ENCODE measurements around the gene ZFYVE26.
A peak's percentile ranks its signal among the peaks of the same experiment; 100 is the strongest.

ZFYVE26 gene

DNA sequence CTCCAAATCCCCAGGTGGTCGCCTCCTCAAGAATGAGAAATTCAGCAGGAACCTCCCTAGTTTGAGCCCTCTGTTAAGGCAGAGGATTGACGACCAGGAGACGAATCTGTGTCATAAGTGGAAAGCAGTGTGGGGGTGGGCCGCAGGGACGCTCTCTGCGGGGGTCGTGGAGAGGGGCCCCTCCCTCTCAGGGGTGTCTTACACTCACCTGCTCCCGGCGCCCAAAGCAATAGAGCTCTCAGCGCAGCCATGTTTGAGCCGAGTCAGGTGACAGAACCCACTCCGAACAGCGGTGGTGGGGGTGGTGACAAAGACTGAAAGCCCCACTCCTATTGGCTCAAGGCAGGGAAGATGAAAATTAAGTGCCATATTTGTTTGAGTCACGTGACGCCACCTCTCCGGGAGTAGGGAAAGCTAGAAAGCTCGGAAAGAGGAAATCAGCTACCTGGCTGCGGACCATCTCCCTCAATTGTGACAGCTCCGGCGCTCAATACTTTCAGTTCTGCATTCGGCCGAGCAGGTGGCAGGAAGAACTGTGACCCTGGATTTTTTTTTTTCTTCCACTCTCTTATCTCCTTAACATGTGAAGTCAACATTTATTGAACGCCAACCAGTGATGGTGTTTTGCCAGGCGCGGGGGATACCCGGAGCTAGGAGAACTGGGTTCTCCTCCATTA, at the start of gene ZFYVE26:
Gene ZFYVE26, minus strand, starts transcription at position 265 of the 677 bp plus-strand sequence. CDS start 627 bp downstream, outside the sequence.
- no peaks in the 10 kb centered on the region for H3K36me3 Mint-ChIP-seq
- peaks cover 51% of the 10 kb centered on the region for H3K4me1 Mint-ChIP-seq
- H3K27ac Mint-ChIP-seq: peak within 1 kb of the TSS; percentile 86
- peak; percentile 96 for ATAC-seq
- no peaks in the 10 kb centered on the region for H3K9me3 Mint-ChIP-seq
- H3K4me3 Mint-ChIP-seq: peak within 1 kb of the TSS; percentile 81
- H3K27me3 Mint-ChIP-seq: no peaks in the 10 kb centered on the region

GRCh38 chr14:67863223-67863622, 46.8 kb upstream of the ZFYVE26 start:
- Mint-ChIP-seq H3K36me3 (peaks cover 28% of the 10 kb centered on the region), H3K4me1 (peaks cover 5% of the 10 kb centered on the region), H3K27me3 (no peaks in the 10 kb centered on the region), H3K4me3 (no peak overlapping the region), H3K27ac (no peak overlapping the region), H3K9me3 (no peaks in the 10 kb centered on the region)
- no peak for ATAC-seq

- peaks cover 5% of the 10 kb centered on the region for H3K4me1 Mint-ChIP-seq
- no peak overlapping the region for H3K4me3 Mint-ChIP-seq
- H3K27me3 Mint-ChIP-seq: no peaks in the 10 kb centered on the region
- no peak for ATAC-seq
- H3K9me3 Mint-ChIP-seq: no peaks in the 10 kb centered on the region
- peaks cover 16% of the 10 kb centered on the region for H3K36me3 Mint-ChIP-seq
- H3K27ac Mint-ChIP-seq: no peak overlapping the region
These were observed 42.9 kb upstream of the ZFYVE26 start for GRCh38 chr14:67859169-67859749.

DNA sequence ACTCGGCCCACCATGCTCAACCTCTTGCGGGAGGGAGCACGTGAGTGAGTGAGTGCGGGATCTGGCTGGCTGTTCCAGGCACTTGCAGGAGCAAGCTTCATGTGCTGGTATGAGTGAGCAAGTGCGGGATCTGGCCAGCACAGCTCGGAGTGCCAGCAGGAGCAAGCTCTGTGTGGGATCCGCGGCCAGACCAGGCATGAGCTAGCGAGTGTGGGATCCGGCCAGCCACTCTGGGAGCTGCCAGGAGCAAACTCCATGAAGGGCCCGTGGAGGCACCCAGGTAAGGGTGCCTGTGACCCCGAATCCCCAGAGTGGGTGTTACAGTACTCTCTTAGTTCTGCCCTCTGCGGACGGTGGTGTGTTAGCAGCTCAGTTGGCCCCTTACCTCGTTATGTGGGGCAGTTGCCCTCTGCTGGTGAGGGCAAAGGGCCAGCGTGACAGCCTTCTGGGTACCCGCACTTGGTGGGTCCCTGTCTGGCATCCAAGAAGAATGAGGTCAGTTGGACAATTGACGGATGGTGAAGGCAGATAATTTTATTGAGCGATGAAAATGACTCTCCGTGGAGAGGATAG, 41.5 kb upstream of the ZFYVE26 start:
- ATAC-seq: no peak
- Mint-ChIP-seq H3K4me3 (no peak overlapping the region), H3K4me1 (peaks cover 19% of the 10 kb centered on the region), H3K27ac (no peak overlapping the region), H3K27me3 (no peaks in the 10 kb centered on the region), H3K36me3 (peaks cover 16% of the 10 kb centered on the region), H3K9me3 (no peaks in the 10 kb centered on the region)

DNA sequence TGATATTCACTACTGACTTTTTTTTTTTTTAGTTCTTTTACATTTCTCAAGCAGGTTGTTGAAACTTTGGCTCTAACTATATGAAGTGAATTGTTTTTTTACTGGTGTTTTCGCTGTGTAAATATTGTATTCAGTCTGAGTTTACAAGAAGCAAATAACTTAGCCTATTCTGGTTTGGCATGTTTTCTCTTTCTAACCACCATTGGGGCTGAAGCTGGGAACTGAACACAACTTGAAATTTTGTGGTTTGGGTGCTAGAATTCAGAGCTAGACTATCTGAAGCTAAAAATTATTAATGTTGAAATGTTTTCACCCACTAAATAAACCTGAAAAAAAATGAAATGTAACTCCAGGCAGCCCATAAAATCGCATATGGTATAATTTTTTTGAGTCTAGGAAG, 40.4 kb upstream of the ZFYVE26 start:
- Mint-ChIP-seq H3K36me3 (peaks cover 16% of the 10 kb centered on the region), H3K27me3 (no peaks in the 10 kb centered on the region), H3K27ac (no peak overlapping the region), H3K4me1 (peaks cover 27% of the 10 kb centered on the region), H3K4me3 (no peak overlapping the region), H3K9me3 (no peaks in the 10 kb centered on the region)
- no peak for ATAC-seq

DNA sequence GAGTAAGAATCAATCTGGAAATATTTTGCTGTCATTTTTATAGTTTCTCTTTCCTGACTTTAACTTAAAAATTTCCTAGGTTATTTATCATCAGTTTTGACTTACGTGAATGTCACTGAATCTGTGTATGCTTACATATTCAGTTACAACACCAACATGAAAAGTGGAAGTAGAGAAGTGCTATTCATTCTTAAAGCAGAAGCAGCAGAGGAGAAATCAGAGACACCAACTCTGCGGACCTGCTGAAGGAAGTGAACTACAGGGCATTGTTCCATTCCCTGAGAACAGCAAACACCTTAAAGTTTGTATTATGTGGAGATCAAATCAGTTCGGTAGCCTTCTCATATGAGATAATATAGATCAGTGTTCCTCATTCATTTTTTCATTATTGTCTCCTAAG, 37.3 kb upstream of the ZFYVE26 start:
- Mint-ChIP-seq H3K36me3 (peaks cover 39% of the 10 kb centered on the region), H3K9me3 (peaks cover 3% of the 10 kb centered on the region), H3K27ac (peak overlapping the region; percentile 9), H3K4me1 (peaks cover 33% of the 10 kb centered on the region), H3K4me3 (peak overlapping the region; percentile 30), H3K27me3 (no peaks in the 10 kb centered on the region)
- peak; percentile 78 for ATAC-seq

DNA sequence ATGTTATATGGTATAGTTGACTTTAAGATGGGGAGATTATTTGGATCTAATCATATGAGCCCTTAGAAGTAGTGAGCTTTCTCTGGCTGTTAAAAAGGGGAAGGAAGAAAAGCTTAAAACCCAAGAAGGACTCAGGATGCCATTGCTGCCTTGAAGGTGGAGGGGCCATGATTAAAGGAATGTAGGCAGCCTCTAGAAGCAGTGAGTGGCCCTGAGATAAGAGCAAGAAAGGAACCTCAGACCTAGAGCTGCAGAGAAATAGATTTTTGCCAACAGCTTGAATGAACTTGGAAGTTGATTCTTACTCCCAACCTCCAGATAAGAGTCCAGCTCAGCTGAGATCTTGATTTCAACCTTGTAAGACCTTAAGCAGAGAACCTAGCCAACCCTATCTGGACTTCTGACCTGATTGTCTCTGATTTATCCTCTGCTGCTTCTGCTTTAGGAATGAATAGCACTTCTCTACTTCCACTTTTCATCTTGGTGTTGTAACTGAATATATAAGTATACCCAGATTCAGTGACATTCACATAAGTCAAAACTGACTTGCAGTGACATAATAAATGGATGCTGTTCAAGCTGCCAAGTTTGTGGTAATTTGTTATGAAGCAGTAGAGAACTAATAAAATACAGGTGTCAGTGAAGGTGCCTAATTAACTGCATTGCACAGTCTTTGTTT, 36.7 kb upstream of the ZFYVE26 start:
- H3K9me3 Mint-ChIP-seq: peaks cover 7% of the 10 kb centered on the region
- H3K36me3 Mint-ChIP-seq: peaks cover 41% of the 10 kb centered on the region
- ATAC-seq: peak; percentile 83
- H3K4me3 Mint-ChIP-seq: peak overlapping the region; percentile 30
- H3K27me3 Mint-ChIP-seq: no peaks in the 10 kb centered on the region
- H3K27ac Mint-ChIP-seq: peak overlapping the region; percentile 9
- H3K4me1 Mint-ChIP-seq: peaks cover 33% of the 10 kb centered on the region

DNA sequence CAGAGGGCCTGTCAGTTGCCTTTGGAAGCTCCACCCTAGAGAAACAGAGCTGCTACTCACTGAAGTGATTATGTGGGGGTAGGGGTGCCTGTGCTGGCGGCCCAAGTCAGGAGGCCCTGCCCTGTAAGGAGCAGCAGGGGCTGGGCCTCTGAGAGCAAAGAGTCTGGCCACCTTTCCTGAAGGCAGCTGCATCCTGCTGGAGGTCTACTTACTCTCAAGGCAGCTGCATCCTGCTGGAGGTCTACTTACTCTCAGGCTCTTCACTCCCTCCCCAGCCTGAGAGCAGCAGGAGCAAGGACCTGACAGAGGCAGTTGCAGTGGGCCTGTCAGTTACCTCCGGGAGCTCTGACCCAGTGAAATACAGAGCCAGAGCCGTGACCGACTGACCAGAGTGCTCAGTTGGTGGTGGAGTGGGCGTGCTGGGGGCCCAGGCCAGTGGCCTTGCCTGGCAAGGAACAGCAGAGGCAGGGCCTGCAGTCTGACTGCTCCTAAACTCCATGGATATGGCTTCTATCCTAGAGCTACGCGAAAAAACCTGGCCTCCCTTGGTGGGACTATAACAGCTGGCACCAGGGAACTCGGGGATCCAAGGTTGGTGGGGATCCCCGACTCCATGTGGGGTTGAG, 35.5 kb upstream of the ZFYVE26 start:
- H3K27ac Mint-ChIP-seq: no peak overlapping the region
- peaks cover 7% of the 10 kb centered on the region for H3K9me3 Mint-ChIP-seq
- H3K4me1 Mint-ChIP-seq: peaks cover 33% of the 10 kb centered on the region
- H3K27me3 Mint-ChIP-seq: no peaks in the 10 kb centered on the region
- H3K36me3 Mint-ChIP-seq: peaks cover 45% of the 10 kb centered on the region
- ATAC-seq: no peak
- H3K4me3 Mint-ChIP-seq: no peak overlapping the region

- H3K4me3 Mint-ChIP-seq: no peak overlapping the region
- ATAC-seq: no peak
- H3K9me3 Mint-ChIP-seq: peaks cover 7% of the 10 kb centered on the region
- peaks cover 33% of the 10 kb centered on the region for H3K4me1 Mint-ChIP-seq
- no peaks in the 10 kb centered on the region for H3K27me3 Mint-ChIP-seq
- H3K36me3 Mint-ChIP-seq: peaks cover 52% of the 10 kb centered on the region
- H3K27ac Mint-ChIP-seq: no peak overlapping the region
These were observed 33.9 kb upstream of the ZFYVE26 start for GRCh38 chr14:67850066-67850830.

DNA sequence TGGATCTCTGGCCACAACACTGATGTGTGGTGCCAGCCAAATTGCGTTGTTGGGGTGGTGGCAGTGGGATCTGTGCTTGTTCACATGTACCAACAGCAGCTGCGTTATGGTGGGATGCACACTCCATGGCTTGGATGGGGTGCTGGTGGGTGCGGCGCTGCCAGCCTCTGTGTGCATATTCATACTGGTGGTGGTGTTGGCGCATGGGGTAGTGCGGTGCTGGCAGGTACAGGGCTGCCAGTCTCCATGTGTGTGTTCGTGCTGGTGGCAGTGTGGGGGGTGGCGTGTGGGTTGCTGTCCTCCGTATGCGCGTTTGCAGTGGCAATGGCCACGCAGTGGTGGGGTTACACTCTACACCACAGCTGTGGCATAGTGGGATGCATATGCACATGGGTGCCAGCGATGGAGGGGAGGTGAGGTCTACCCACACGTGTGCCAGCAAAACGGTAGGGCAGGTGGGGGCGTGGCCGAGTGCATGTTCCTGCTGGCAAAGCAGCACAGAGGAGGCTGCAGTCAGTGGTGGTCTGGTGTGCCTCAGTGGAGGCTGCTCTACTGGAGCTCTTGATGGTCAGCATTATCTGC, 29.7 kb upstream of the ZFYVE26 start:
- Mint-ChIP-seq H3K27ac (no peak overlapping the region), H3K36me3 (peaks cover 72% of the 10 kb centered on the region), H3K4me3 (no peak overlapping the region), H3K9me3 (peaks cover 7% of the 10 kb centered on the region), H3K4me1 (peaks cover 27% of the 10 kb centered on the region), H3K27me3 (no peaks in the 10 kb centered on the region)
- no peak for ATAC-seq

DNA sequence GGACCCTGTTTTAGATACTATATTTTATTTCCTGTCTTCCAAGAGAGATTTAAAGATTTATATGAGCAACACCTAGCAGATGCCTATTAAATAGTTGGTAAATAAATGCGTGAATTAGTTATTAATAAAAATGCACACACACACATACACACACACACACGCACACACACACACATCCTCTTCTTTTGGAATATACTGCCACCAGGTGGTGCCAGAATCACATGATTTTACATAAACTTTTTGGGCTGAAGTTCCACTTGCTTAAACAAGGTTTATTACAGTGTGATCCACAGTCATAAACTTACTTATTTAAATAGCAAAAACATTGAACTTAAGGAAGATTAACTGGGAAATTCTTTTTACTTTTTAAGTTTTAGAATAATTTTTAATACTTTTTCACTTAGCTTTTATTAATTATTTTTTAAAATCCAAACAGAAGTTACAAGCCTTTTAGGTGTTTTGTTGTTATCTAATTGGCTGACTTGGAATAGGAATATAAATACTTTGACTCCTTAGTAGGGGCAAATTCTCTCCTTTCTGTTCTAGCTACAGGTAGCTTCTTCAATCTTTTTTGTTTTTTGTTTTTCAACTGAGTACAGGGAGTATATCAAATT, 20.7 kb upstream of the ZFYVE26 start:
- ATAC-seq: no peak
- peaks cover 2% of the 10 kb centered on the region for H3K4me1 Mint-ChIP-seq
- H3K27me3 Mint-ChIP-seq: no peaks in the 10 kb centered on the region
- no peak overlapping the region for H3K4me3 Mint-ChIP-seq
- peak overlapping the region; percentile 37 for H3K27ac Mint-ChIP-seq
- H3K9me3 Mint-ChIP-seq: no peaks in the 10 kb centered on the region
- H3K36me3 Mint-ChIP-seq: peaks cover 18% of the 10 kb centered on the region

DNA sequence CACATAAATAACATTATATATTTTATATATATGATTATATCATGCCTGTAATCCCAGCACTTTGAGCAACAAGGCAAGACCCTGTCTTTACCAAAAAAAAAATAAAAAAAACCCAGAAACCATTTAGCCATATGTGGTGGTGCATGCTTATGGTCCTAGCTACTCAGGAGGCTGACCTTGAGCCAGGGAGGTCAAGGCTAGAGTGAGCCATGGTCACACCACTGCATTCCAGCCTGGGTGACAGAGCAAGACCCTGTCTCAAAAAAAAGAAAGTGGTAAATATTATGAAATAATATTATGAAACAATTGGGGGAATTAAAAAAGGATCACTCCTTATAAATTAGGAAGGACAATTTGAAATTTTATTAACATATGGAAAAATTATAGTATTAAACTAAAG, 19.2 kb upstream of the ZFYVE26 start:
- no peaks in the 10 kb centered on the region for H3K27me3 Mint-ChIP-seq

GRCh38 chr14:67833403-67833802, 17.0 kb upstream of the ZFYVE26 start:
- Mint-ChIP-seq H3K9me3 (peaks cover 3% of the 10 kb centered on the region), H3K27me3 (no peaks in the 10 kb centered on the region), H3K4me3 (no peak overlapping the region), H3K36me3 (peaks cover 33% of the 10 kb centered on the region), H3K27ac (no peak overlapping the region), H3K4me1 (no peaks in the 10 kb centered on the region)
- no peak for ATAC-seq

More for the DNA sequence above, 19.2 kb upstream of the ZFYVE26 start:
- Mint-ChIP-seq H3K4me1 (no peaks in the 10 kb centered on the region), H3K9me3 (no peaks in the 10 kb centered on the region), H3K27ac (no peak overlapping the region), H3K4me3 (no peak overlapping the region), H3K36me3 (peaks cover 15% of the 10 kb centered on the region)
- no peak for ATAC-seq

DNA sequence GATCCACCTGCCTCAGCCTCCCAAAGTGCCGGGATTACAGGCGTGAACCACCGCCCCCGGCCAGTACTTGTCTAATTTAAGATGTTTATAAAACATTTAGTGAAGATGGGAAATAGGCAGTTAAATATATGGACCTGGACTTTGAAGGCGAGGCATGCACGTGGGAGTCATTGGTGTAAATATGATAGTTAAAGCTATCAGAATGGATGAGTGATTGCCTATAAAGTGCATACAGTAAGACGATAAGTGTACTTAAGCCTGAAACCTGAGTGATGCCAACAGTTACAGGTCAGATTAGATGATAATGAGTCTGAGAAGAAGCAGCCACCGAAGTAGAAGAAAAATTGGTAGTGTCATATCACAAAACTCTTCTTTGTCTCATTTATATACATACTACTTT, 14.7 kb upstream of the ZFYVE26 start:
- Mint-ChIP-seq H3K4me3 (no peak overlapping the region), H3K27me3 (no peaks in the 10 kb centered on the region), H3K36me3 (peaks cover 49% of the 10 kb centered on the region), H3K9me3 (peaks cover 4% of the 10 kb centered on the region), H3K4me1 (no peaks in the 10 kb centered on the region), H3K27ac (no peak overlapping the region)
- no peak for ATAC-seq
